ENCODE measurements around the gene DLX1.

The DLX1 gene

DNA sequence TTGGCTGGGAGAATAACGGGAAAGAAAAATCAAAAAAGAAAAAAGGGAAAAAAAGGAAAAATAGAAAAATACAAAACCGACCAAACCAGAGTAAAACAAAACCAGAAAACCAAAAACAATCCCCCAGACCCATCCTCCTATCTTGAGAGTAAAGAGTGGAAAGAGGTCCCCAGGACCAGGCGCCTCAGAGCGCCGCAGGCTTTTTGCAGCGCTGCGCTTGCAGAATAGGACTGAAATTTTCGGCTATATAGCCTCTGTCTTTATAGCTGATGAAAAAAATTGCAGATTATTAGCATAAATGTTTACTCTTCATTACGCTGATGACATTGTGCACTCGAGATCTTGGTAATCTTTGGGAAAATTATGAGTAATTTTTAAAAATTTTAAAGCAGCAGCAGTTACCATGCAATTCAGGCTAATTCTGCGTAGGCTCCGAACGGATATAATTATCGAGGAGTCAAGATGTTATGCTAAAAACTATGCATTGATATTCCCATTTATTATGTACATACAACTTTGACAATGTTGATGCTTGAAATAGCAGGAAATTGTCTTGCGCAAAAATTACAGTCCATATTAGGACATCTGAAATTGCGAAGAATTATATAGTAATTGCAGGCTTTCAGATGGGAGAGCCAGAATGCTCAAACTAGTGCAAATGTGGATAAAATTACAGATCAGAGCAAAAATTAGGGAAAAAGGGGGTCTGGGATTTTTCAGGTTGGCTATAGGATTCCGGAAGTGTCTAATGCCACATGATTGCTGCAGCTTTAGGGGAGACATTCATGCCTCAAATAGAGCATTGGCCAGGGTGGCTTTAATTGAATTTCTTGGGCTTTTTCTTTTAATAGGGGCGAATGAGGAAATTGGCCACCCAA, 8.3 kb downstream of the DLX1 start:
- Histone ChIP-seq H3K9ac (ENCODE audit: low read depth in 1 of 2, low read length in 2 of 2) (no peak overlapping the region), H3K4me3 (ENCODE audit: low read depth in 1 of 2, low read length in 2 of 2) (no peak overlapping the region), H3K4me1 (ENCODE audit: control insufficient read depth in 1 of 2, insufficient read depth in 2 of 2, low read length in 2 of 2) (peaks cover 19 to 22% of the 10 kb centered on the region in 2 donors), H3K36me3 (ENCODE audit: control insufficient read depth in 1 of 2, insufficient read depth in 2 of 2, low read length in 2 of 2) (no peaks in the 10 kb centered on the region), H3K27me3 (ENCODE audit: control insufficient read depth in 1 of 2, insufficient read depth in 2 of 2, low read length in 2 of 2) (peaks cover 96 to 100% of the 10 kb centered on the region in 2 donors), H3K27ac (ENCODE audit: low read depth, low read length) (no peak overlapping the region), H3K9me3 (ENCODE audit: control insufficient read depth in 1 of 2, low read length in 2 of 2) (no peaks in the 10 kb centered on the region)

DNA sequence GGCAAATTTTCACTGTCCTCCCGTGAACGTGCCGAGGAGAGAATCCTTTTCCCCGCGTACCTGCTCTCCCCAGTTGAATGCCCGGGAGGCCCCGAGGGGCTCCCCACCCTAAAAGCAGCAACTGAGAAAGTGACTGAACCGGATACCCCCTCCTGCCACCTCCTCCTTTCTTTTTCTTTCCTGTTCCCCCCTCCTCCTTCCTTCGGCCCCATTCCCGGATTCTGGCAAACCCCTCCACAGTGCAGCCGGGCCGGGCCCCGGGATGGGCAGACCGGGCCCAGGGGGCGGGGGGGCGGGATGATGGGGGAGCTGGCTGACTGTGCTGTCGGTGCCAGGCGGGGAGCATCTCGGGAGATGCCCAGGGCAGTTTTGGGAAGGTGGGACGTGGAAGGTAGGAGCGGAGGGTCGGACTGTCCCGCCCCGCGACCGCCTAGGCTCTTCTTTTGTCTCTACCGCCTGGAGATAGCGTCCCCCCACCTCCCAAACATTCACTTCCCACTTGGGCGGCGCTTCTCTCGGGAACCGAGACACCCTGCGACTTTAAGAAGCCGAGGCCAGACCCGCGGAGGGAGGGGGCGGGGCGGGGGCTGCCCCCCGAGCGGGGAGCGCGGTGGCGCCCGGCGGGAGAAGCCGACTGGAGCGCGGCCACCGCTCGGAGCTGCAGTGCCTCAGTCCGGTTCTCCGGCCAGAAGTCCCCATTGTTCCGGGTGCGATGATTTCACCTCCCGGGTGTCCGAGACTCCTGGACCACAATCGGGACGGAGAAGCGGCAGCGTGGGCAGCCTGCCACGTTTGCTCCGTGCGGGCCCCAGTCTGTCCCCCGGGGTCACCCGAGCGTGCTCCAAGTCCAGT, 9.2 kb downstream of the DLX1 start:
- peak overlapping the region; percentile 58 to 66 for H3K4me3 ChIP-seq (ENCODE audit: low read depth in 1 of 2, low read length in 2 of 2)
- H3K9ac ChIP-seq (ENCODE audit: low read depth in 1 of 2, low read length in 2 of 2) = no peak overlapping the region
- no peak overlapping the region for H3K27ac ChIP-seq (ENCODE audit: low read depth, low read length)
- H3K4me1 ChIP-seq (ENCODE audit: control insufficient read depth in 1 of 2, insufficient read depth in 2 of 2, low read length in 2 of 2) = peaks cover 19 to 27% of the 10 kb centered on the region in 2 donors
- no peaks in the 10 kb centered on the region for H3K36me3 ChIP-seq (ENCODE audit: control insufficient read depth in 1 of 2, insufficient read depth in 2 of 2, low read length in 2 of 2)
- peaks cover 96 to 100% of the 10 kb centered on the region in 2 donors for H3K27me3 ChIP-seq (ENCODE audit: control insufficient read depth in 1 of 2, insufficient read depth in 2 of 2, low read length in 2 of 2)
- H3K9me3 ChIP-seq (ENCODE audit: control insufficient read depth in 1 of 2, low read length in 2 of 2) = no peaks in the 10 kb centered on the region

DNA sequence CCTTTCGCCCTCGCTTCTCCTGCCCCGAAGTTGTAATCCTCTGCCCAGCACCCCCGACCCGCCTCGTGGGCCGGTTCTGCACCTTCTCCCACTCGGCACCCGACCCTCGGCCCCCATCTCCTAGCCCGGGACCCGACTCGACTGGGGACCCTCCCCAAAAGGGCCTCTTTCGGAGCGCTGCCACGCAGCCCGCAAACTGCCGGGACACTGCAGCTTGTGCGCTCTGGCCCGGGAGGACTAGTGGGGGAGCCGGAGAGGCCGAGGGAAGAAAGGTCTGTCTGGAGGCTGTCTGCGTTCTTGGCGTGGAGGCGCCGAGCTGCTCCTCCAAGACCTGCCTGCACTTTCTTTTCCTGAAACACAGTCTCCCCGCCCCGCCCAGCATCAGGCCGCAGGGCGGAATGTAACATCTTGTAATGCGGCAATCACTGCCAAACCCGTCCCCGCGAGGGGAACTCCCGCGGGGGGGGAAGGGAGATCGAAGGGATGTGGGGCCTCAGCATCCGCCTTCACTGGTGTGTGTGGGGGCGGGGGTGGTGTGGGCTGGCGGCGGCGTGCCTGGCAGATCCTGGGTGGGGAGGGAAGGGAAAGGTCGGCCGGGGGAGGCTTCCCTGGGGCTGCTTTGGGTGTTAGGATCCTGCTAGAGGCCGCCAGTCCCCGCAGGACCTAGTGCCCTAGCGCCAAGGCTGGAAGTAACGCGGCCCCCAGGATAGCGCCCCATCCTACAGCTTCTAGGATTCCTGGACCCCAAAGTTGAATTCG, 10.0 kb downstream of the DLX1 start:
- Histone ChIP-seq H3K27ac (ENCODE audit: low read depth, low read length) (no peak overlapping the region), H3K9me3 (ENCODE audit: control insufficient read depth in 1 of 2, low read length in 2 of 2) (no peaks in the 10 kb centered on the region), H3K4me3 (ENCODE audit: low read depth in 1 of 2, low read length in 2 of 2) (peak overlapping the region; percentile 58 to 66), H3K9ac (ENCODE audit: low read depth in 1 of 2, low read length in 2 of 2) (no peak overlapping the region), H3K4me1 (ENCODE audit: control insufficient read depth in 1 of 2, insufficient read depth in 2 of 2, low read length in 2 of 2) (peaks cover 19 to 31% of the 10 kb centered on the region in 2 donors), H3K36me3 (ENCODE audit: control insufficient read depth in 1 of 2, insufficient read depth in 2 of 2, low read length in 2 of 2) (no peaks in the 10 kb centered on the region), H3K27me3 (ENCODE audit: control insufficient read depth in 1 of 2, insufficient read depth in 2 of 2, low read length in 2 of 2) (peaks cover 96 to 100% of the 10 kb centered on the region in 2 donors)

DNA sequence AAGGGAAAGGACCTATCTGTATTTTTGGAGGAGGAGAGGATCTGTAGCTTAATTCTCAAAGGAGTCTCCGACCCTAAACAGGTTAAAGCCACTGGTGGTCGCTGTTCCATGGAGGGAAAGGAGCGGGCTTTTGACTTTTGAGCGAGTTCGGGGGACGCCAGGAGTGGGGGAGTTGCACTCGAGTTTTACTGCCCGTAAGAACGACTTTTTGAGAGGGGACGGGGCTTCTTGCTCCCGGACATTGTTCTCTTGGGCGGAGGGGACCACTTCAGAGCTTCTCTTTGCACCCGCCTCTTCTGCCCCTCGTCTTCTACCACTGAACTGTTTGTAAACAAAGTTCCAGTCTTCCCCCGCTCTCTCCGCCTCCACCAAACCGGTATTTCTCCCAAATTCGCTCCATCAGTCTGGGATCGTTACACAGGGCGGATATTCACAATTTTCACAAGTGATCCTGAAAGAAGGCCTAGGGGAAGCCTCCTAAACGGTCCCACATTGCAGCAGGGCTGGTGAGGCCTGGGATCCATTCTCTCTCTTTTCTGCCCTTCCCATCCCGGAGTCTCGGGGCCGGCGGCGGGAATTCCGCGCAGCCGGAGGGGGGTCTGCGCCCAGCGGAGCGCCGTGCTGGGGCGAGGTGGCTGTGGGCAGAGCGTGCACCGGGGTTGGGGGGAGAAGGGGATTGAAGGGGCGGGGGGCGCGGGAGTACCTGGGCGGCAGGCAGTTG, 10.8 kb downstream of the DLX1 start:
- Histone ChIP-seq H3K9ac (ENCODE audit: low read depth in 1 of 2, low read length in 2 of 2) (no peak overlapping the region), H3K27ac (ENCODE audit: low read depth, low read length) (no peak overlapping the region), H3K9me3 (ENCODE audit: control insufficient read depth in 1 of 2, low read length in 2 of 2) (no peaks in the 10 kb centered on the region), H3K36me3 (ENCODE audit: control insufficient read depth in 1 of 2, insufficient read depth in 2 of 2, low read length in 2 of 2) (no peaks in the 10 kb centered on the region), H3K27me3 (ENCODE audit: control insufficient read depth in 1 of 2, insufficient read depth in 2 of 2, low read length in 2 of 2) (peaks cover 97 to 100% of the 10 kb centered on the region in 2 donors), H3K4me1 (ENCODE audit: control insufficient read depth in 1 of 2, insufficient read depth in 2 of 2, low read length in 2 of 2) (peaks cover 22 to 36% of the 10 kb centered on the region in 2 donors), H3K4me3 (ENCODE audit: low read depth in 1 of 2, low read length in 2 of 2) (peak overlapping the region; percentile 19 to 66)

DNA sequence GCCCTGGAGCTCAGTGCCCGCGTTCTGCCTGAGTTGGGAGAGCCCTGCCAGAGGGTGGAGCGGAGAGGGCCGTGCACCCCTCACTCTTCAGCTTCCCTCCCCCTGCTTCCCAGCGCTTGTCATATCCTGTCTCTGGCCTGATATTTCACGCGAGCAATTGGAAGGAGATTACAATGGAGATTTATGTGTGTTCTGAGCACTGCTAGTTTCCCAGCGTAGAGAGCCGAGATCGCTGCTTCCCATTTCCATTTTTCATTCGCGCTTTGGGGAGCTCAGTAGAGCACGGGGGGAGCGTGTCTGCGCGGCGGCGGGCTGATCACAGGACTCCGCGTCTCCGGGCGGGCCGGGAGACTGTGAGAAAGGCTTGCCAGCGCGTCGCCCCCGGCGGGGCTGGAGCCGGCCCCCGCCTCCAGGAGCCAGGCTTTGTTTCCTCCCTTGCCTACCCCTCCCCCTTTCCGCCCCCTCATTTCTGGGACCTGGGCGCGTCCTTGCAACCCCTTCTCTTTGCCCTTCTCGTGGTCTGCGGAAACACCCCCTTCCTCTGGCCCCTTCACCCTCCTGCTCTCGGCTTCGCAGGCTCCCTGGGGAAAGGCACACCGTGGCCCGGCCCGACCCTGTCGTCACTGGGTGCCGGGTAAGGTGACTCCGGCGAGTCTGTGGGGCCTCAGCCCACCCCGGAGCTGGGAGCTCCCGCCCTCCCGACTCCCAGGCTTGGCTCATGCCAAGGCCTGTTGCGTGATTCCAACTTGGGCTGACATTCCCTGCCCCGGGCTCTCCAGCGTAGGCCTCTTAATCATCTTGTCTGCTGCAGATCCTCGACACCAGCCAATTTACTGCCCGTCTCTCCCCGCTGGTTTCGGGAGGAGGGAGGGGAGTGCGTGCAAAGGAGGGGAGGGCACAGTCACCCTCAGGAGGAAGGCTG, 11.6 kb downstream of the DLX1 start:
- Histone ChIP-seq H3K9ac (ENCODE audit: low read depth in 1 of 2, low read length in 2 of 2) (no peak overlapping the region), H3K27ac (ENCODE audit: low read depth, low read length) (no peak overlapping the region), H3K36me3 (ENCODE audit: control insufficient read depth in 1 of 2, insufficient read depth in 2 of 2, low read length in 2 of 2) (no peaks in the 10 kb centered on the region), H3K9me3 (ENCODE audit: control insufficient read depth in 1 of 2, low read length in 2 of 2) (no peaks in the 10 kb centered on the region), H3K4me3 (ENCODE audit: low read depth in 1 of 2, low read length in 2 of 2) (peak overlapping the region; percentile 19 to 48), H3K27me3 (ENCODE audit: control insufficient read depth in 1 of 2, insufficient read depth in 2 of 2, low read length in 2 of 2) (peaks cover 98 to 100% of the 10 kb centered on the region in 2 donors), H3K4me1 (ENCODE audit: control insufficient read depth in 1 of 2, insufficient read depth in 2 of 2, low read length in 2 of 2) (peaks cover 30 to 43% of the 10 kb centered on the region in 2 donors)

DNA sequence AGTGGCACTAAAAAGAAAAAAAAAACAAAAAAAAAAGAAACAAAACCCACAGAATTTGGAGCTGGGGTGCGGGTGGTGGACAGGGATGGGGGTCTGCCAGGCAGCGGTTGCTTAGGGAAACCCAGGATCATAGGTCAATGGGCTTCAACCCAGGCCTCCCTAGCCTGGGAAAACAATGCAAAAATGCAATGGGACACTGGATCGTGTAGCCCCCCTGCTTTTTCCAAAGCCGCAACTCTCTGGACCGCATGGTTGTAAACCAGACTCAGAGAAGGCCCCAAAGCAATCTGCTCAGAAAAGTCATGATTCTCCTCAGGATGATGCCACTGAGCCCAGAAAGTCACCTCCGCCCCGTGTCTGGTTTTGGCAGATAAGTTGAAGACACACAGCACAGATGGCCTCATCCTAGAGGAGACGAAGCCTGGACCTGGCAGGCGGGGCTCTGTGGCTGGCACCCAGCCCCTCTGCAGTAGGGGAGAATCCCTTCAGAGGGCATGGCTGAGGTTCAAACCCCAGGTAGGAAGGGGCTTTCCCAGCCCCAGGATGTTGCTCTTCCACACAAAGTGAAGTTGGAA, 12.3 kb downstream of the DLX1 start:
- Histone ChIP-seq H3K4me1 (ENCODE audit: control insufficient read depth in 1 of 2, insufficient read depth in 2 of 2, low read length in 2 of 2) (peaks cover 33 to 49% of the 10 kb centered on the region in 2 donors), H3K36me3 (ENCODE audit: control insufficient read depth in 1 of 2, insufficient read depth in 2 of 2, low read length in 2 of 2) (no peaks in the 10 kb centered on the region), H3K9ac (ENCODE audit: low read depth in 1 of 2, low read length in 2 of 2) (no peak overlapping the region), H3K9me3 (ENCODE audit: control insufficient read depth in 1 of 2, low read length in 2 of 2) (no peaks in the 10 kb centered on the region), H3K27me3 (ENCODE audit: control insufficient read depth in 1 of 2, insufficient read depth in 2 of 2, low read length in 2 of 2) (peaks cover 95 to 97% of the 10 kb centered on the region in 2 donors), H3K4me3 (ENCODE audit: low read depth in 1 of 2, low read length in 2 of 2) (no peak overlapping the region), H3K27ac (ENCODE audit: low read depth, low read length) (no peak overlapping the region)

DNA sequence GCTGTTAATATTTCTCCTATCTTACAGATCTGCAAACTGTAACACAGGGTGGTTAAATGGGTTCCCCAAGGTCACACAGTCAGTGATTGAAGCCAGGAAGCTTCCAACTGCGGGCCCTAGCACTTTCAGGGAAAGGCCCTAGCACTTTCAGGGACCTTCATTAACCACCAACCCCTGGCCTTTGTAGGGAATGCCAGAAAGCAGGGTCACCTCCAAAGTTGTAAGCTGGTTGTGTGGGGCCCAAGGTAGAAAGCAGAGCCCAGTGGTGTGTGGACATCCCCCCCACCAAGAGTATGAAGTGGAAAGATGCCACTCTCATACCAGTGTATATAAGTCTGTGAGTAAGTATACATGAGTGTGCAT, 13.0 kb downstream of the DLX1 start:
- Histone ChIP-seq H3K4me3 (ENCODE audit: low read depth in 1 of 2, low read length in 2 of 2) (no peak overlapping the region), H3K36me3 (ENCODE audit: control insufficient read depth in 1 of 2, insufficient read depth in 2 of 2, low read length in 2 of 2) (no peaks in the 10 kb centered on the region), H3K9me3 (ENCODE audit: control insufficient read depth in 1 of 2, low read length in 2 of 2) (no peaks in the 10 kb centered on the region), H3K9ac (ENCODE audit: low read depth in 1 of 2, low read length in 2 of 2) (no peak overlapping the region), H3K27ac (ENCODE audit: low read depth, low read length) (no peak overlapping the region), H3K4me1 (ENCODE audit: control insufficient read depth in 1 of 2, insufficient read depth in 2 of 2, low read length in 2 of 2) (peaks cover 38 to 54% of the 10 kb centered on the region in 2 donors), H3K27me3 (ENCODE audit: control insufficient read depth in 1 of 2, insufficient read depth in 2 of 2, low read length in 2 of 2) (peaks cover 93 to 96% of the 10 kb centered on the region in 2 donors)

DNA sequence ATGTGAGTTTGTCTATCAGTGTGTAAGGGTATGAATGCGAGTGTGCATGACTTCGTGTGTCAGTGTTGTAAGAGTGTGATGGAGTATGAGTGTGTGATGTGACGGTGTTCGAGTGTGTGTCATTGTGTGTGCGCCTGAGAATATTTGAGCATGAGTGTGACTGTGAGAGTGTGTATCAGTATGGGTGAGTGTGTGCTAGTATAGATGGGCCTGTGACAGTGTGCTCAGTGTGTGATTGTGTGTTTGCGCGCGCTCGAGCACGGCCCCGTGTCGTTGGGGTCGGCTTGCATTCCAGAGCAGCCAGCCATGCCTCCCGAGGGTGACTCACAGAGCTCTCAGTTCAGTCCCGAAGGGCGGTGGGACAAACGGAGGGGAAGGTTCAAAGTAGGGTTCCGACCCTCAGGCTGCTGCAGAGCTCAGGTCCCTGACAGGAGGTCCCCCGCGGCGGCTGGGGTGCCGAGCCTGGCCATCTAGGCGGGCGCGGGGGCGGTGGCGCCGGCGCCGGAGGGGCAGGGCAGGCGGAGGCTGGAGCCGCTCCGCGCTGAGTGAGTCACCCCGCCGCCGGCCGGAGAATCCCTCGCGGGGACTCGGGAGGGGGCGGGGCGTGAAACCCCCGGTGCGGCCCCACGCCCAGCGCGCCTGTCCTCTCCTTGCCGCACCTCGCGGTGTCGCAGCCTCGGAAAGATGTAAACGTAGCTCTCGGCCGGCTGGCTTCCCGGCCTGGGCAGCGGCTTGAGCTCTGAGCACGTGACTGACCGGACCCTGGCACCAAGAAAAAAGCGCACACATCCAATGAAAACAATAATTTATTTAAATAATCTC, 13.6 kb downstream of the DLX1 start:
- Histone ChIP-seq H3K9me3 (ENCODE audit: control insufficient read depth in 1 of 2, low read length in 2 of 2) (no peaks in the 10 kb centered on the region), H3K27me3 (ENCODE audit: control insufficient read depth in 1 of 2, insufficient read depth in 2 of 2, low read length in 2 of 2) (peaks cover 93% of the 10 kb centered on the region in 2 donors), H3K9ac (ENCODE audit: low read depth in 1 of 2, low read length in 2 of 2) (no peak overlapping the region), H3K36me3 (ENCODE audit: control insufficient read depth in 1 of 2, insufficient read depth in 2 of 2, low read length in 2 of 2) (no peaks in the 10 kb centered on the region), H3K4me3 (ENCODE audit: low read depth in 1 of 2, low read length in 2 of 2) (peak overlapping the region in 1 of 2 donors; percentile 48), H3K27ac (ENCODE audit: low read depth, low read length) (no peak overlapping the region), H3K4me1 (ENCODE audit: control insufficient read depth in 1 of 2, insufficient read depth in 2 of 2, low read length in 2 of 2) (peaks cover 43 to 58% of the 10 kb centered on the region in 2 donors)

All from duodenal mucosa (tissue), 2 donors.